ENCODE results near the gene EHBP1L1. TPM values are rescaled to one million over a fixed set of nuclear protein-coding genes. Genes with fewer than 3 reads are reported as not detected.
A peak's percentile ranks its signal among the peaks of the same experiment; 100 is the strongest.

Gene EHBP1L1
- total and polyA plus RNA-seq, 2 of the 13 experiments (the other 11 are each of a cell fraction or from before 2014, with no cell fraction given): 8.3 to 10.6 TPM

- 0 out of 2 replicates have a peak, but pooled peaks have one; percentile 4 for TF ChIP-seq CTCF (CRISPR knock-in tag; IDR thresholded peaks at IDR 0.05)
- no peak for TF ChIP-seq GPBP1L1 (CRISPR knock-in tag; IDR thresholded peaks at IDR 0.05)
- no peak for TF ChIP-seq NKX3-1 (CRISPR knock-in tag; IDR thresholded peaks at IDR 0.05)
- TF ChIP-seq NFIC (IDR thresholded peaks at IDR 0.05; ENCODE audit: low read length): no peak
- peak; percentile 75 for TF ChIP-seq XRCC5 (optimal IDR thresholded peaks at IDR 0.05; ENCODE audit: low read length)
- TF ChIP-seq PREB (CRISPR knock-in tag; IDR thresholded peaks at IDR 0.05): no peak
- no peak for TF ChIP-seq ZNF572 (CRISPR knock-in tag; IDR thresholded peaks at IDR 0.05)
- no peak for TF ChIP-seq RBAK (CRISPR knock-in tag; IDR thresholded peaks at IDR 0.05)
- no peak for TF ChIP-seq ZBTB37 (CRISPR knock-in tag; IDR thresholded peaks at IDR 0.05)
- no peak for TF ChIP-seq ZNF720 (CRISPR knock-in tag; IDR thresholded peaks at IDR 0.05)
- TF ChIP-seq MEF2D (CRISPR knock-in tag; IDR thresholded peaks at IDR 0.05): no peak
- no peak for TF ChIP-seq PPARG (CRISPR knock-in tag; conservative IDR thresholded peaks at IDR 0.05)
- TF ChIP-seq MAF1 (CRISPR knock-in tag; IDR thresholded peaks at IDR 0.05; ENCODE audit: borderline replicate concordance): no peak
- TF ChIP-seq SALL1 (CRISPR knock-in tag; IDR thresholded peaks at IDR 0.05): peak; percentile 60; the same call in 1 of the 2 replicates
- TF ChIP-seq FOXC1 (CRISPR knock-in tag; IDR thresholded peaks at IDR 0.05; ENCODE audit: borderline replicate concordance): no peak
- TF ChIP-seq GABPB1 (CRISPR knock-in tag; IDR thresholded peaks at IDR 0.05): peak; percentile 52; the same call in 1 of the 2 replicates
- no peak for TF ChIP-seq REST (IDR thresholded peaks at IDR 0.05; ENCODE audit: borderline replicate concordance in 1 of 2, low read depth in 1 of 2, low read length in 2 of 2)
- TF ChIP-seq NCOA2 (CRISPR knock-in tag; IDR thresholded peaks at IDR 0.05): peak; percentile 48; the same call in 1 of the 2 replicates
- 0 out of 2 replicates have a peak, but pooled peaks have one; percentile 52 for TF ChIP-seq KDM4B (CRISPR knock-in tag; IDR thresholded peaks at IDR 0.05)
- 0 out of 2 replicates have a peak, but pooled peaks have one; percentile 34 for TF ChIP-seq ZSCAN9 (CRISPR knock-in tag; IDR thresholded peaks at IDR 0.05; ENCODE audit: borderline replicate concordance)
- TF ChIP-seq RFX3 (CRISPR knock-in tag; IDR thresholded peaks at IDR 0.05): no peak
- no peak for TF ChIP-seq GTF2F1 (IDR thresholded peaks at IDR 0.05; ENCODE audit: low read length)
Measured at GRCh38 chr11:65557280-65558001, 18.4 kb upstream of the EHBP1L1 start (continued).

All from HepG2 (cell line).